Liver (tissue), 9 donors: ENCODE data around the gene SEL1L2. TPM values are rescaled to one million over a fixed set of nuclear protein-coding genes. Genes with fewer than 3 reads are reported as not detected.

Experiments
- DNase-seq: peaks from one replicate; pipeline ENCODE4 v3.0.0-alpha.2; 2017; ENCODE audit warnings: low spot score
- H3K27ac ChIP-seq, 2 donors: one replicate each; pipeline ENCODE4 v1.7.0; 2013; ENCODE audit warnings: inconsistent platforms in 2 of 2, low read length in 2 of 2, control low read depth in 1 of 2, low read depth in 1 of 2, mild to moderate bottlenecking in 1 of 2
- H3K27me3 ChIP-seq, 4 donors: one replicate each; pipeline versions ENCODE4 v1.6.1 to v1.7.0; 2013; ENCODE audit warnings: low read length in 3 of 4, inconsistent platforms in 1 of 4, mild to moderate bottlenecking in 1 of 4, moderate library complexity in 1 of 4; ENCODE audit not compliant: control insufficient read depth in 4 of 4, insufficient read depth in 4 of 4
- H3K36me3 ChIP-seq, 4 donors: one replicate each; pipeline versions ENCODE4 v1.6.1 to v1.7.0; 2013; ENCODE audit warnings: low read length in 3 of 4, mild to moderate bottlenecking in 3 of 4, low read depth in 1 of 4, moderate library complexity in 1 of 4; ENCODE audit not compliant: control insufficient read depth in 4 of 4, insufficient read depth in 3 of 4
- H3K4me1 ChIP-seq, 4 donors: one replicate each; pipeline versions ENCODE4 v1.6.1 to v1.7.0; 2013; ENCODE audit warnings: low read length in 3 of 4, mild to moderate bottlenecking in 3 of 4, moderate library complexity in 1 of 4; ENCODE audit not compliant: control insufficient read depth in 4 of 4, insufficient read depth in 4 of 4
- H3K4me3 ChIP-seq, 3 donors: one replicate each; pipeline versions ENCODE4 v1.6.1 to v1.7.0; 2013; ENCODE audit warnings: low read length in 3 of 3, control low read depth in 1 of 3, low read depth in 1 of 3, mild to moderate bottlenecking in 1 of 3
- H3K9ac ChIP-seq, 2 donors: one replicate each; pipeline ENCODE4 v1.7.0; 2013; ENCODE audit warnings: low read length in 2 of 2, mild to moderate bottlenecking in 2 of 2, moderate library complexity in 2 of 2, control low read depth in 1 of 2, low read depth in 1 of 2
- H3K9me3 ChIP-seq, 4 donors: one replicate each; pipeline versions ENCODE4 v1.6.1 to v1.7.0; 2013; ENCODE audit warnings: low read length in 3 of 4; ENCODE audit not compliant: control insufficient read depth in 4 of 4
- EGR1 ChIP-seq, 2 donors: IDR thresholded peaks; 2 replicates each; pipeline ENCODE4 v1.6.1; 2016 to 2018; ENCODE audit warnings: antibody characterized with exemption in 2 of 2, low read depth in 2 of 2
- FOXA1 ChIP-seq: IDR thresholded peaks from 2 replicates; pipeline ENCODE4 v1.6.1; 2016; ENCODE audit warnings: antibody characterized with exemption
- FOXA2 ChIP-seq: IDR thresholded peaks from 2 replicates; pipeline ENCODE4 v1.6.1; 2016; ENCODE audit warnings: antibody characterized with exemption
- GABPA ChIP-seq, 2 donors: IDR thresholded peaks in 1 of 2; conservative IDR thresholded peaks in 1 of 2; 2 replicates each; pipeline ENCODE4 v1.6.1; 2016; ENCODE audit warnings: antibody characterized with exemption in 2 of 2, mild to moderate bottlenecking in 1 of 2, moderate library complexity in 1 of 2
- HNF4A ChIP-seq, 2 donors: conservative IDR thresholded peaks; 2 replicates each; pipeline ENCODE4 v1.6.1; 2016; ENCODE audit warnings: antibody characterized with exemption in 2 of 2, mild to moderate bottlenecking in 2 of 2
- HNF4G ChIP-seq: IDR thresholded peaks from 2 replicates; pipeline ENCODE4 v1.6.1; 2016; ENCODE audit warnings: antibody characterized with exemption
- JUND ChIP-seq, 2 donors: IDR thresholded peaks; 2 replicates each; pipeline ENCODE4 v1.6.1; 2016; ENCODE audit warnings: antibody characterized with exemption in 2 of 2
- NR2F2 ChIP-seq: IDR thresholded peaks from 2 replicates; pipeline ENCODE4 v1.6.1; 2016; ENCODE audit warnings: antibody characterized with exemption
- RAD21 ChIP-seq, 2 donors: IDR thresholded peaks; 2 replicates each; pipeline ENCODE4 v1.6.1; 2016; ENCODE audit warnings: antibody characterized with exemption in 2 of 2, mild to moderate bottlenecking in 2 of 2
- RXRA ChIP-seq, 2 donors: IDR thresholded peaks; 2 replicates each; pipeline ENCODE4 v1.6.1; 2017 to 2018; ENCODE audit warnings: antibody characterized with exemption in 2 of 2, mild to moderate bottlenecking in 1 of 2
- SP1 ChIP-seq: IDR thresholded peaks from 2 replicates; pipeline ENCODE4 v1.6.1; 2018; ENCODE audit warnings: antibody characterized with exemption, mild to moderate bottlenecking
- TAF1 ChIP-seq: conservative IDR thresholded peaks from 2 replicates; pipeline ENCODE4 v1.6.1; 2016; ENCODE audit warnings: antibody characterized with exemption, mild to moderate bottlenecking
- YY1 ChIP-seq: IDR thresholded peaks from 2 replicates; pipeline ENCODE4 v1.6.1; 2016; ENCODE audit warnings: antibody characterized with exemption, mild to moderate bottlenecking
- WGBS: extraction: QIAGEN DNeasy Blood & Tissue Kit; methylation state at CpG from one replicate; pipeline ENCODE4 v1.1.7; 2013; 5-methylcytosine and 5-hydroxymethylcytosine counted together
- polyA plus RNA-seq, 2 donors: library from polyadenylated mRNA; stranded (reverse) in 1 of 2; unstranded in 1 of 2; fragments of 200-250 nt in 1 of 2; fragments of >200 nt in 1 of 2; fragmentation: Nextera tagmentation in 1 of 2; extraction: Ambion mirVana in 1 of 2; gene quantifications; one replicate each; pipeline versions ENCODE4 v1.2.1 to v1.2.3, GENCODE V29; 2013 to 2015
- total RNA-seq, 2 donors: library from RNA; depleted of rRNA; stranded (reverse); fragments of >200 nt; gene quantifications; one replicate each; pipeline ENCODE4 v1.2.3, GENCODE V29; 2014
- TF ChIP-seq, protein P1 (sequence below): IDR thresholded peaks from 2 replicates; pipeline ENCODE4 v1.6.1; 2016; ENCODE audit warnings: antibody characterized with exemption
- TF ChIP-seq, protein P2 (sequence below): IDR thresholded peaks from 2 replicates; pipeline ENCODE4 v1.6.1; 2016; ENCODE audit warnings: antibody characterized with exemption, mild to moderate bottlenecking
- TF ChIP-seq, protein P3 (sequence below): IDR thresholded peaks from 2 replicates; pipeline ENCODE4 v1.6.1; 2016; ENCODE audit warnings: antibody characterized with exemption
- TF ChIP-seq, protein P4 (sequence below): fragments of 150-350 bp; IDR thresholded peaks from 2 replicates; pipeline ENCODE4 v1.5.1; 2017; ENCODE audit warnings: improper control_type of control experiment, low read depth, low read length; ENCODE audit not compliant: missing input control
- TF ChIP-seq, protein P5 (sequence below): IDR thresholded peaks from 2 replicates; pipeline ENCODE4 v1.6.1; 2016; ENCODE audit warnings: antibody characterized with exemption
- donor health status: healthy.
- donor health status: healthy.
- donor health status: healthy.
- donor health status: healthy.
- donor health status: healthy.

SEL1L2 gene
- total and polyA plus RNA-seq, 4 donors = not detected

DNA sequence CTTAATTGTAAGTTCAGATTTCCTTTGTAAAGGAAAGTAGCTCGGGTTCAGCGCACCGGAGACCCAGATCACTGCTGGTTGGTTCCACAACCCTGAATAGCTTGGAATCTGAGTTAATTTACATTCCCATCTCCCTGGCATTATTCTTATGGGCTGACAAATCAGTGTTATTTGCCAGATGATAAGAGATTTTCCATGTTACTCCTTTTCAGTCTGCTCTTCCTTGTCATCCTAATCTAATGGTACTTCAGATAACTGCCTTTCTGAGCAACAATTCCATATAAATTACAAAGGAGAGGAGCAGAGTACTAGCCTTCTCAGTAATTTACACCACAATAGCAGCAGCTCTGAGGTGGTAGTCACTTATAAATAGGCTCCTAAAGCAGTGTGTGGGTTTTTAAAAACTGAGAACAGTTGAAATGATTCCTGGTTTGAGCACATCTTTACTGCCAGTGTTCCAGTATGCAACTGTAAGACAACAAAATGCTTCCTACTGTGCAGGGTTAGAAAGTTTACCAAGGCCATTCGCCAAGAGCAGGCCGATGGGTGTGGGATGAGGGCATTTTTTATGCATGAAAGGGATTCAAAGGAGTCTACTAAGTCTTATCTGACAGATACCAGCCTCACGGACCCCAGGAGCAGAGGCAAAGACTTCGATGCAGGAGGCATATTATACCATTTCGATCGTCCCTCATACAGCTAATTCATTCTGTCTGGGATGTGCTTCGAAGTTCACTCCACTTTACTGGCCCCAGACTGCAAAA lies 115.8 kb downstream of the SEL1L2 start:
- H3K36me3 ChIP-seq = no peaks in the 10 kb centered on the region
- WGBS = 84% methylated on average over 10 of the region's 10 CpGs
- DNase-seq = no peak
- TF ChIP-seq RAD21 (IDR thresholded peaks at IDR 0.05) = no peak
- H3K9ac ChIP-seq = no peak overlapping the region
- no peaks in the 10 kb centered on the region for H3K4me1 ChIP-seq
- H3K27me3 ChIP-seq = no peaks in the 10 kb centered on the region
- H3K9me3 ChIP-seq = no peaks in the 10 kb centered on the region
- H3K4me3 ChIP-seq = no peak overlapping the region
- no peak overlapping the region for H3K27ac ChIP-seq

DNA sequence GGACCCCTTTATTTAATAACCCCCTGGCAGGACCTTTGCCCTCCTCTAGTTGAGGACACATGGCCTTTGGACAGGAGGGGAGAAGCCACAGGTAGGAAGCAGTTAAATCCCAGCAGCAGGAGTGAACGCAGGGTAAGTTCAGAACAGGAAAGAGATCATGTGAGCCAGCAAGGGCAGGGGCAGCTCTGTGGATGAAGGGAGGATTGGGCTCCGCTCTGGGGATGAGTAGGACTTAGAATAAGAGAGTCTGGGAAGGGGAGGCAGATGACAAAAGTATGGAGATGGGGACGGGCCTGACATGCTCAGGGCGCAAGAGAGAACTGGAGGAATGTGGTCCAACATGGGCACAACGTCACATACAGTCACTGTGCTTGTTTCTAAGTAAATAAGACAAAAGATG lies 116.6 kb downstream of the SEL1L2 start:
- Histone ChIP-seq H3K36me3 (no peaks in the 10 kb centered on the region), H3K27ac (no peak overlapping the region), H3K9me3 (no peaks in the 10 kb centered on the region), H3K4me3 (no peak overlapping the region), H3K9ac (no peak overlapping the region), H3K4me1 (no peaks in the 10 kb centered on the region), H3K27me3 (no peaks in the 10 kb centered on the region)
- 58% methylated on average over 5 of the region's 5 CpGs for WGBS
- no peak for DNase-seq
- TF ChIP-seq YY1 = no peak
- TF ChIP-seq GABPA (IDR thresholded peaks at IDR 0.05 in 1 of 2, conservative IDR thresholded peaks at IDR 0.05 in 1 of 2) = no peak
- no peak for TF ChIP-seq FOXA2
- TF ChIP-seq RAD21 (IDR thresholded peaks at IDR 0.05) = no peak
- TF ChIP-seq FOXA1 = no peak
- TF ChIP-seq JUND (IDR thresholded peaks at IDR 0.05) = no peak
- TF ChIP-seq, protein P1, sequence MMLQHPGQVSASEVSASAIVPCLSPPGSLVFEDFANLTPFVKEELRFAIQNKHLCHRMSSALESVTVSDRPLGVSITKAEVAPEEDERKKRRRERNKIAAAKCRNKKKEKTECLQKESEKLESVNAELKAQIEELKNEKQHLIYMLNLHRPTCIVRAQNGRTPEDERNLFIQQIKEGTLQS = no peak
- TF ChIP-seq NR2F2 = no peak
- TF ChIP-seq EGR1 (IDR thresholded peaks at IDR 0.05; ENCODE audit: low read depth in 2 of 2) = no peak
- TF ChIP-seq HNF4G = no peak
- no peak for TF ChIP-seq HNF4A (conservative IDR thresholded peaks at IDR 0.05)
- no peak for TF ChIP-seq TAF1
- TF ChIP-seq, protein P2, sequence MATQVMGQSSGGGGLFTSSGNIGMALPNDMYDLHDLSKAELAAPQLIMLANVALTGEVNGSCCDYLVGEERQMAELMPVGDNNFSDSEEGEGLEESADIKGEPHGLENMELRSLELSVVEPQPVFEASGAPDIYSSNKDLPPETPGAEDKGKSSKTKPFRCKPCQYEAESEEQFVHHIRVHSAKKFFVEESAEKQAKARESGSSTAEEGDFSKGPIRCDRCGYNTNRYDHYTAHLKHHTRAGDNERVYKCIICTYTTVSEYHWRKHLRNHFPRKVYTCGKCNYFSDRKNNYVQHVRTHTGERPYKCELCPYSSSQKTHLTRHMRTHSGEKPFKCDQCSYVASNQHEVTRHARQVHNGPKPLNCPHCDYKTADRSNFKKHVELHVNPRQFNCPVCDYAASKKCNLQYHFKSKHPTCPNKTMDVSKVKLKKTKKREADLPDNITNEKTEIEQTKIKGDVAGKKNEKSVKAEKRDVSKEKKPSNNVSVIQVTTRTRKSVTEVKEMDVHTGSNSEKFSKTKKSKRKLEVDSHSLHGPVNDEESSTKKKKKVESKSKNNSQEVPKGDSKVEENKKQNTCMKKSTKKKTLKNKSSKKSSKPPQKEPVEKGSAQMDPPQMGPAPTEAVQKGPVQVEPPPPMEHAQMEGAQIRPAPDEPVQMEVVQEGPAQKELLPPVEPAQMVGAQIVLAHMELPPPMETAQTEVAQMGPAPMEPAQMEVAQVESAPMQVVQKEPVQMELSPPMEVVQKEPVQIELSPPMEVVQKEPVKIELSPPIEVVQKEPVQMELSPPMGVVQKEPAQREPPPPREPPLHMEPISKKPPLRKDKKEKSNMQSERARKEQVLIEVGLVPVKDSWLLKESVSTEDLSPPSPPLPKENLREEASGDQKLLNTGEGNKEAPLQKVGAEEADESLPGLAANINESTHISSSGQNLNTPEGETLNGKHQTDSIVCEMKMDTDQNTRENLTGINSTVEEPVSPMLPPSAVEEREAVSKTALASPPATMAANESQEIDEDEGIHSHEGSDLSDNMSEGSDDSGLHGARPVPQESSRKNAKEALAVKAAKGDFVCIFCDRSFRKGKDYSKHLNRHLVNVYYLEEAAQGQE = no peak
- no peak for TF ChIP-seq RXRA (IDR thresholded peaks at IDR 0.05)
- TF ChIP-seq SP1 = no peak
- TF ChIP-seq, protein P3, sequence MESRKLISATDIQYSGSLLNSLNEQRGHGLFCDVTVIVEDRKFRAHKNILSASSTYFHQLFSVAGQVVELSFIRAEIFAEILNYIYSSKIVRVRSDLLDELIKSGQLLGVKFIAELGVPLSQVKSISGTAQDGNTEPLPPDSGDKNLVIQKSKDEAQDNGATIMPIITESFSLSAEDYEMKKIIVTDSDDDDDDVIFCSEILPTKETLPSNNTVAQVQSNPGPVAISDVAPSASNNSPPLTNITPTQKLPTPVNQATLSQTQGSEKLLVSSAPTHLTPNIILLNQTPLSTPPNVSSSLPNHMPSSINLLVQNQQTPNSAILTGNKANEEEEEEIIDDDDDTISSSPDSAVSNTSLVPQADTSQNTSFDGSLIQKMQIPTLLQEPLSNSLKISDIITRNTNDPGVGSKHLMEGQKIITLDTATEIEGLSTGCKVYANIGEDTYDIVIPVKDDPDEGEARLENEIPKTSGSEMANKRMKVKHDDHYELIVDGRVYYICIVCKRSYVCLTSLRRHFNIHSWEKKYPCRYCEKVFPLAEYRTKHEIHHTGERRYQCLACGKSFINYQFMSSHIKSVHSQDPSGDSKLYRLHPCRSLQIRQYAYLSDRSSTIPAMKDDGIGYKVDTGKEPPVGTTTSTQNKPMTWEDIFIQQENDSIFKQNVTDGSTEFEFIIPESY = no peak
- TF ChIP-seq, protein P4, sequence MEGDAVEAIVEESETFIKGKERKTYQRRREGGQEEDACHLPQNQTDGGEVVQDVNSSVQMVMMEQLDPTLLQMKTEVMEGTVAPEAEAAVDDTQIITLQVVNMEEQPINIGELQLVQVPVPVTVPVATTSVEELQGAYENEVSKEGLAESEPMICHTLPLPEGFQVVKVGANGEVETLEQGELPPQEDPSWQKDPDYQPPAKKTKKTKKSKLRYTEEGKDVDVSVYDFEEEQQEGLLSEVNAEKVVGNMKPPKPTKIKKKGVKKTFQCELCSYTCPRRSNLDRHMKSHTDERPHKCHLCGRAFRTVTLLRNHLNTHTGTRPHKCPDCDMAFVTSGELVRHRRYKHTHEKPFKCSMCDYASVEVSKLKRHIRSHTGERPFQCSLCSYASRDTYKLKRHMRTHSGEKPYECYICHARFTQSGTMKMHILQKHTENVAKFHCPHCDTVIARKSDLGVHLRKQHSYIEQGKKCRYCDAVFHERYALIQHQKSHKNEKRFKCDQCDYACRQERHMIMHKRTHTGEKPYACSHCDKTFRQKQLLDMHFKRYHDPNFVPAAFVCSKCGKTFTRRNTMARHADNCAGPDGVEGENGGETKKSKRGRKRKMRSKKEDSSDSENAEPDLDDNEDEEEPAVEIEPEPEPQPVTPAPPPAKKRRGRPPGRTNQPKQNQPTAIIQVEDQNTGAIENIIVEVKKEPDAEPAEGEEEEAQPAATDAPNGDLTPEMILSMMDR = no peak
- TF ChIP-seq, protein P5, sequence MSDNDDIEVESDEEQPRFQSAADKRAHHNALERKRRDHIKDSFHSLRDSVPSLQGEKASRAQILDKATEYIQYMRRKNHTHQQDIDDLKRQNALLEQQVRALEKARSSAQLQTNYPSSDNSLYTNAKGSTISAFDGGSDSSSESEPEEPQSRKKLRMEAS = no peak
